HG03139 (cell line): ENCODE measurements around the gene CCNT2.
"Not testable (repeated sequence)": the region's sequence is repeated elsewhere in the genome, so short reads cannot be mapped to it uniquely, and the experiment has no call there.

ENCODE experiments used
- ATAC-seq: cut with Tn5 transposase; IDR thresholded peaks from one replicate; pipeline ENCODE4 v1.9.1; 2021; ENCODE audit not compliant: unreplicated experiment

CCNT2 gene

GRCh38 chr2:134918526-134919340 lies at the start of gene CCNT2:
Gene CCNT2, plus strand, starts transcription at chr2:134918822. Its CDS starts 33 bp downstream, at chr2:134918855.
- peak; percentile 81 for ATAC-seq

DNA sequence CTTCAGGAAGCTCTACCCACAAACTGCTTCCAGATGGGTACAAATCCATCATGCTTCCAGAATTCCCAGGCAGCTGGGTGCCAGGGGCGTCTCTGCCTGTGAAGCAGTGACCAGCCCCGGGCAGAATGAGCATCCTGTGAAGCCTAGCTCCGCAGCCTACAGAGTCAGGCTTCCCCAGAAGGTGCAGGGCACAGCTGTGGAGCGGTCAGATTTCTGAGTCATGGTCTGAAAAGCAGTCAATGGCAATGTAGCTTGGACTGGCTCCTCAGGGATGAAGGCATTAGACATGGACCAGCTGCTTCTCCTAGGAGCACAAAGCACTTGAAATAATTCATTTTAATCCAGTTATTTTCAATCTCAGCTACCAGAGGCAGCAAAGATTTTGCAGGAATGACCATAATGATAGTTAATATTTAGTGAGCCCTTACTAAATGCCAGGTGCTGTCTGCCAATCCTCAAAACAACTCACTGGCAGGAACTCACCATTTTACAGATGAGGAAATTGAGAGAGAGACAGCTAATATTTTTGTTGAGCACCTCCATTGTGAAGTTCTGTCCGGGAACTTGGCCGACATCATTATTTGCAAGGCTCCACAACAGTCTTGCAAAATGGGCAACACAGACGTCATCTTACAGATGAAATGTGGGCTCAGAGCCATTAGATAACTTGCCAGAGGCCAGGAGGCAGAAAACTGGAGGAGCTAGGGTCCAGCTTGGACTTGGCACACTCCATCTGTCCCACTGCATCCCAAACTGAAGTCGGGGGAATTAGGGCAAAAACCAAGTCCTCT lies 48.5 kb upstream of the CCNT2 start:
- no peak for ATAC-seq

DNA sequence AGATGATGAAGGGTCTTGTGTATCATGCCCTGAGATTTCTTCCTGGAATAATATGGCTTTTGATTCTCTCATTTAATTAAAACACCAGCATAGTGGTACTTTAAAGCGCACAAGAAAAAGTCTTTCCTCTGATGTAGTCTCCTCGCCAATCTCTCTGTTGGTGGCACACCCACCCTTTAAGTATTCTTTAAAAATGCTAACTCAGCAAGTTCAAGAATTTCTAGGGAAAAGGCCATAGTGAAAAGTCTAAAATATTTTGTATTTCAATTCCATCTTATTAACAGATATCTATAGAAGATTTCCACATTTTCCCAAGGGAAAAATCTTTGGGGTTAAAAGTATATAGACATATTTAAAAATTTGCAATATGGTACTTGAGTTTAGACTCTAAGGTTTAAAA lies 45.5 kb upstream of the CCNT2 start:
- no peak for ATAC-seq

DNA sequence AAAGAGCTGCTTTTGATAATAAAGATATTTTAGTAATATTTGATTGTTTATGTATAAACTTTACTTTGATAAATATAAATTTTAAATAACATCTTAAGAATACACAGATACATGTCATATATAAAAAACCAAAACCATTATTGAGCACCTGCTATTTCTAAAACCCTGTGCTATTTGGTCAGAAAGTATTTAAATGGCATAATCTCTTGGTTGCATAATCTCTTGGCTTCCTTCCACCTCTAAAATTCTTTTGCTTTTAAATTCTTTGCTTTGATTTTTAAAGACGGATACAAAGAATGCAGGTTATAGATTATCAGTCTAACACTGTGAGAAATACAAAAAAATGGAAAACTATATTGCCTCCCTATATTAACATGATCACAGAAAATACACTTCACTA lies 43.3 kb upstream of the CCNT2 start:
- ATAC-seq, result no peak

- no peak for ATAC-seq
Observed at GRCh38 chr2:134882773-134883172, 35.8 kb upstream of the CCNT2 start.

DNA sequence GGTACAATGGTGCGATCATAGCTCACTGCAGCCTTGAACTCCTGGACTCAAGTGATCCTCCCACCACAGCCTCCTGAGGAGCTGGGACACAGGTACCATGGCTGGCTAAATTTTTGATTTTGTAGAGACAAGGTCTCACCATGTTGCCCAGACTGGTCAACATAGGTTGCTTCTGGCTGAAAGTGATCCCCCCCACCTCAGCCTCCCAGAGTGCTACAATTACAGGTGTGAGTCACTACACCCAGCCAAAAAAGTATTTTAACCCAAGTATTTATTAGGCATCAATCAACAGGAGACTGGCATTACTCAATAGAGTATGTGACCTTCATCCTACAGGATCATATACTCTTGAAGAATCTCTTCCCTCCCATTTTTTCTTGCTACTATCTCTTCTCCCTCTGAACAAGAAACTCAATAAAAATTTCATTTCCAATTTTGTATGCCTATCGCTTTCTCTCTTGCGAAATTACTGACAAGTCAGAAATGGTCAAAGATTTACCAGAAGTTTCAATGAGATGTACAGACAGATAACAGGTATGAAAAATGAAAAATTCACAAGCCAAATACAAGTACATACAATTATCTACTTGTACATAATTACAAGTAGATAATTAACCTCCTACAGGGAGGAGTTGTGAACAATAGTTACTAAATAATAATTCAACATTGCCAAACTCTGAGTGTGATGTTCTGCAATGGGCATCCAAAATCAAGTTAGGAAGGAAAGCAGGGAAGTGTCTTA lies 34.9 kb upstream of the CCNT2 start:
- no peak for ATAC-seq

GRCh38 chr2:134884435-134884834 lies 34.2 kb upstream of the CCNT2 start:
- no peak for ATAC-seq

GRCh38 chr2:134892282-134893035 lies 26.2 kb upstream of the CCNT2 start:
- ATAC-seq, result no peak

- ATAC-seq, result no peak
Observed at GRCh38 chr2:134897932-134898331, 20.7 kb upstream of the CCNT2 start.

DNA sequence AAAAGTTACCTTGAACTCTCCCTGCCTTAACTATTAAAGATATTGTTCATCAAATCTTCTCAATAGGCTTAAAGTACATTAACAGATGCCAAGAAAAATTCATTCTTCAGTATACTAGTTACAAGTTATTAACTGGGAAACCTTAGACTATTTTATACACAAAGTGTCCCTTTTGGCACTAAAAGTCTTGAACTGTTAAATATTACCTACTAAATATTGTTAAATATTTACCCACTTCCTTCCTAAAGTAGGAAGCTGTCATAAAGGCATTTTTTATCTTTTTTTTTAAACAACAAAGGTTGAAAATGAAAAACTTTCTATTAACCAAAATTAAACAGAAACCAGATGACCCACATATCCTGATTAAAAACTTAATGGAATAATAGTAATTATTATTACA lies 19.4 kb upstream of the CCNT2 start:
- ATAC-seq, result no peak

DNA sequence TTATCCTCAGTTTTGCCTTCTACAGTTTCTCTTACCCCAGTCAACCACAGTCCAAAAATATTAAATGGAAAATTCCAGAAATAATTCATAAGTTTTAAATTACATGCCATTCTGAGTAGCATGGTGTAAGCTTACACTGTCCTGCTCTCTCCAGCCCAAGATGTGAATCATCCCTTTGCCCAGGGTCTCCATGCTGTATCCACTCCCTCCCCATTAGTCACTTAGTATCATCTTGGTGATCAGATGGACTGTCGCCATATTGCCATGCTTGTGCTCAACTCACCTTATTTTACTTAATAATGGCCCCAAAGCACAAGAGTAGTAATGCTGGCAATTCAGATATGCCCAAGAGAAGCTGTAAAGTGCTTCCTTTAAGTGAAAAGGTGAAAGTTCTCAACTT lies 18.5 kb upstream of the CCNT2 start:
- ATAC-seq, result no peak

GRCh38 chr2:134903701-134904100 lies 14.9 kb upstream of the CCNT2 start:
- ATAC-seq, result not testable (repeated sequence)

- ATAC-seq, result no peak
Observed at GRCh38 chr2:134905168-134905567, 13.5 kb upstream of the CCNT2 start.

DNA sequence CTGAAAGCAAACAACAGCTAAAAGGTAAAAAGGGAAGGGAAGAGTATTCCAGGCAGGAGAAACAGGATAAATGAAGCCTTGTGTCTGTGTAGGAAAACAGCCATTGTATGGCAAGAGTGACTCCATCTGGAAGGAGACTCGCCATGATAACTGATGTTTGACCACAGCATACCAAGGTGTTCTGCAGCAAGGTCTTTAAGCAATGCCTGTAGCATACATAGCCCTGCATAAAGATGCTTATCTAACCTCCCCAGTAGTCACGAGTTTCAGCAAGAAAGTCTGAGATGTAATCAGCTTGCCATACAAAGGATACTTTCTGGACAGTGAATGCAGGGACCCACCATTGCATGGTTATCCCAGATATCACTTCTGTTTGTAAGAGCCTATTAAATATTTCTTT lies 11.9 kb upstream of the CCNT2 start:
- no peak for ATAC-seq

DNA sequence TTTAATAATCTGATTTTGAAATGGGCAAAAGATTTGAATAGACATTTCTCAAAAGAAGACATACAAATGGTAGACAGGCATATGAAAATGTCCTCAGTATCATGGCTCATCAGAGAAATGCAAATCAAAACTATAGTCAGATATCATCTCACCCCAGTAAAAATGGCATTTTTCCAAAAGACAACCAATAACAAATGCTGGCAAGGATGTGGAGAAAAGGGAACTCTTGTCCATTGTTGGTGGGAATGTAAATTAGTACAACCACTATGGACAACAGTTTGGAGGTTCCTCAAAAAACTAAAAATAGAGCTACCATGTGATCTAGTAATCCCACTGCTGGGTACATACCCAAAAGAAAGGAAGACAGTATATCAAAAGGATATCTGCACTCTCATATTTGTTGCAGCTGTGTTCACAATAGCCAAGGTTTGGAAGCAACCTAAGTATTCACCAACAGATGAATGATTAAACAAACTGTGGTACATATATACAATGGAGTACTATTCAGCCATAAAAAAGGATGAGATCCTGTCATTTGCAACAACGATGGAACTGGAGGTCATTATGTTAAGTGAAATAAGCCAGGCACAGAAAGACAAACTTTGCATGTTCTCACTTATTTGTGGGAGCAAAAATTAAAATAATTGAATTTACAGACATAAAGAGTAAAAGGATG lies 11.0 kb upstream of the CCNT2 start:
- not testable (repeated sequence) for ATAC-seq

- ATAC-seq, result no peak
Observed at GRCh38 chr2:134910763-134911399, 7.7 kb upstream of the CCNT2 start.

GRCh38 chr2:134911400-134911785 lies 7.2 kb upstream of the CCNT2 start:
- ATAC-seq, result no peak

GRCh38 chr2:134912361-134912760 lies 6.3 kb upstream of the CCNT2 start:
- no peak for ATAC-seq

- ATAC-seq, result no peak
Observed at GRCh38 chr2:134917360-134917865, 1.2 kb upstream of the CCNT2 start.
